ENCODE measurements around the gene DCAKD.

DNA sequence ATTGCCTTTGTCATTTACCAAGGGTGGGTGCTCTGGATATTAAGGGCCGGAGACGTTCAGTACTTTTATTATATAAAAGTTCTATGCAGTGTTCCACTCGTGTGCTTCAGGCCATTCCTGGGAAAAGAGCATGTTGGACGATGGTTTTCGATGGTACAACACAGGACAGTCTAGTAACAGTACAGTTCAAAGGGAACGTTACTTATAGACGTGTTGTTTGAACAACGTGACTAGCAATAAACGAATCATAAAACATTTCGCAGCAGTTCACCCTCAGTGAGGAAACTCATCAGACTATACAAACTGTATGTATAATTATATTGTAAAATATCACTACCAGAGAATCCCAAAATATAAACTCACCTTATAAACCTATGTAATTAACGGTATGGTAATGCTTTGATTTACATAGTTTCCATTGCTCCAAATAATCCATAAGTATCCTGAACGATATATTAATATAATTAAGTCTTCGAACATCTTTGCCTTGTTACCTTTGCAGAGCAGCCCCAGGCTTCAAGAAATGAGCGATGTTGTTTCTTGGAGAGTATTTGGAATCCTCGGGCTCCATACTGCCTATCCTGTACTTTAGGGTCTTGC is 10.3 kb upstream of the DCAKD start:
- TF ChIP-seq POLR2A (IDR thresholded peaks at IDR 0.05; ENCODE audit: low read depth) (no peak), POLR2AphosphoS5 (IDR thresholded peaks at IDR 0.05) (no peak)
- TF ChIP-seq, protein P1, sequence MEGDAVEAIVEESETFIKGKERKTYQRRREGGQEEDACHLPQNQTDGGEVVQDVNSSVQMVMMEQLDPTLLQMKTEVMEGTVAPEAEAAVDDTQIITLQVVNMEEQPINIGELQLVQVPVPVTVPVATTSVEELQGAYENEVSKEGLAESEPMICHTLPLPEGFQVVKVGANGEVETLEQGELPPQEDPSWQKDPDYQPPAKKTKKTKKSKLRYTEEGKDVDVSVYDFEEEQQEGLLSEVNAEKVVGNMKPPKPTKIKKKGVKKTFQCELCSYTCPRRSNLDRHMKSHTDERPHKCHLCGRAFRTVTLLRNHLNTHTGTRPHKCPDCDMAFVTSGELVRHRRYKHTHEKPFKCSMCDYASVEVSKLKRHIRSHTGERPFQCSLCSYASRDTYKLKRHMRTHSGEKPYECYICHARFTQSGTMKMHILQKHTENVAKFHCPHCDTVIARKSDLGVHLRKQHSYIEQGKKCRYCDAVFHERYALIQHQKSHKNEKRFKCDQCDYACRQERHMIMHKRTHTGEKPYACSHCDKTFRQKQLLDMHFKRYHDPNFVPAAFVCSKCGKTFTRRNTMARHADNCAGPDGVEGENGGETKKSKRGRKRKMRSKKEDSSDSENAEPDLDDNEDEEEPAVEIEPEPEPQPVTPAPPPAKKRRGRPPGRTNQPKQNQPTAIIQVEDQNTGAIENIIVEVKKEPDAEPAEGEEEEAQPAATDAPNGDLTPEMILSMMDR (IDR thresholded peaks at IDR 0.05), result no peak
